C4-2B (cell line): ENCODE data around the gene SPANXC.
A peak's percentile ranks its signal among the peaks of the same experiment; 100 is the strongest.

Experiments
- ZFX ChIP-seq: fragments of 450-650 bp; IDR thresholded peaks from 2 replicates; pipeline ENCODE4 v1.6.1; 2017
- TF ChIP-seq, protein P1 (sequence below): fragments of 450-650 bp; conservative IDR thresholded peaks from 2 replicates; pipeline ENCODE4 v1.5.1; 2017; ENCODE audit warnings: mild to moderate bottlenecking

GRCh38 chrX:141278306-141278705 is 36.0 kb upstream of the SPANXC start:
- TF ChIP-seq, protein P1, sequence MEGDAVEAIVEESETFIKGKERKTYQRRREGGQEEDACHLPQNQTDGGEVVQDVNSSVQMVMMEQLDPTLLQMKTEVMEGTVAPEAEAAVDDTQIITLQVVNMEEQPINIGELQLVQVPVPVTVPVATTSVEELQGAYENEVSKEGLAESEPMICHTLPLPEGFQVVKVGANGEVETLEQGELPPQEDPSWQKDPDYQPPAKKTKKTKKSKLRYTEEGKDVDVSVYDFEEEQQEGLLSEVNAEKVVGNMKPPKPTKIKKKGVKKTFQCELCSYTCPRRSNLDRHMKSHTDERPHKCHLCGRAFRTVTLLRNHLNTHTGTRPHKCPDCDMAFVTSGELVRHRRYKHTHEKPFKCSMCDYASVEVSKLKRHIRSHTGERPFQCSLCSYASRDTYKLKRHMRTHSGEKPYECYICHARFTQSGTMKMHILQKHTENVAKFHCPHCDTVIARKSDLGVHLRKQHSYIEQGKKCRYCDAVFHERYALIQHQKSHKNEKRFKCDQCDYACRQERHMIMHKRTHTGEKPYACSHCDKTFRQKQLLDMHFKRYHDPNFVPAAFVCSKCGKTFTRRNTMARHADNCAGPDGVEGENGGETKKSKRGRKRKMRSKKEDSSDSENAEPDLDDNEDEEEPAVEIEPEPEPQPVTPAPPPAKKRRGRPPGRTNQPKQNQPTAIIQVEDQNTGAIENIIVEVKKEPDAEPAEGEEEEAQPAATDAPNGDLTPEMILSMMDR = peak; percentile 78
- no peak for TF ChIP-seq ZFX
